CD4-positive, alpha-beta T cell treated with Interleukin-4 for 4 hours (primary cell): ENCODE data around the gene IGFALS.
A peak's percentile ranks its signal among the peaks of the same experiment; 100 is the strongest.

Source experiments
- DNase-seq: peaks from one replicate; pipeline ENCODE4 v3.0.0-alpha.2; 2020

The IGFALS gene

DNA sequence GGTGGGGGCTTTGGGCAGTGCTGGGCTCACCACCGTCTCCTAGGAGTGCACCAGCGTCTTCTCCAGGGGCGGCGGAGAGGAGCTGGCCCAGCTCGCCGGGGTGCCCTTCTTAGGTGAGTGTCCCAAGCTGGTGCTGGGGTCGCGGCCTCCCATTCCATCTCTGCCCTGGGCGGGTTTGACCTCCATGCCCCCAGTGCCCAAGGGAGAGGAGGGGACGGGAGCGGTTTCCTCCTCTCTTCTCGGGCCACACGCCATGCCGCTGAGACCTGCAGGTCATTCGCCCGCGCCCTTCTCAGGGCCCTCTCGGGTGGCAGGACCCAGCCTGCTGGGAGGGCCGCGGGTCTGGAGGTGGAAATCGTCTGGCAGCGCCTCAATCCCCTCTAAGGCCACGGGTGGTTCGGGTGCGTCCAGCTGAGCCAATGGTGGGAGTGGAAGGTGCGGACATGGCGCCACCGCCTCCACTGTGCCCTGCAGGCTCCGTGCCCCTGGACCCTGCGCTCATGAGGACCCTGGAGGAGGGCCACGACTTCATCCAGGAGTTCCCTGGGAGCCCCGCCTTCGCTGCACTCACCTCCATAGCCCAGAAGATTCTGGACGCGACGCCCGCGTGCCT lies 5.3 kb downstream of the IGFALS start:
- no peak for DNase-seq

DNA sequence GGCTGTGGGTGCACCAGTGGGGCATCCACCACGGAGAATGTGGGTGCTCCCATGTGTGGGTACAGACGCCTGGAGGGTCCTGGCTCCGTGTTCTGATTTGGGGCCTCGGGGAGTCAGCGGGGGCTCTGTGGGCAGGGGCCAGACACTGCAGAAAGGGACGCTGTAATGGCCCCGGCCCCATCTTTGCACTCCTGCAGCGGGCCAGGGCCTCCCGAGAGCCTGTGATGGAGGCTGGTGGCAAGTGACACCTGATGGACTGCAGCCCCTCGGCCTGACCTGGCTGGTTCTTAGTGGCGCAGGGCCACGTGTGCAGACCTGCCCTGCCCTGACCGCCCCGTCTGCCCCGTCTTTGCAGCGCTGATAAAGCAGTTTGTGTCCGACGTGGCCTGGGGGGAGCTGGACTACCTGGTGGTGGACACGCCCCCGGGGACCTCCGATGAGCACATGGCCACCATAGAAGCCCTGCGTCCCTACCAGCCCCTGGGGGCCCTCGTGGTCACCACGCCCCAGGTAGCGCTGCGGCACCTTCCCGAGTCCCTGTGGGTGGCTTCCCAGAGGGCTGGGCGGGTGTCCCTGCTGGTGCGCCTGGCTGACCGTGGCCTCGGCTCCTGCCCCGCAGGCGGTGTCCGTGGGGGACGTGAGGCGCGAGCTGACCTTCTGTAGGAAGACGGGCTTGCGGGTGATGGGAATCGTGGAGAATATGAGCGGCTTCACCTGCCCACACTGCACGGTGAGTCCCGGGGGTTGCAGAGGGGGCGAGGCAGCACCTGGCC lies 6.0 kb downstream of the IGFALS start:
- no peak for DNase-seq

DNA sequence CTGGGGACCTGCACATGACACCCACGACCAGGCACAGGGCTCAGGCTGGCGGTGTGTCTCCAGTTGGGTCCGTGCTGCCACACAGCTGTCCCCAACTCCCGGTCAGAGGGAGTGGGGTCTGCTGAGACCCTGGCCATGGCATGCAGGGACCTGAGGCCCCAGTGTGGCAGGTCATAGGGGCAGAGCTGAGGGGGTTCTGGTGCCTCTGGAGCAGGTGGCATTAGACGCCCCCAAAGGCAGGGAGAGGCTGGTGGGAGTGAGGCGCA lies 6.5 kb downstream of the IGFALS start:
- no peak for DNase-seq

DNA sequence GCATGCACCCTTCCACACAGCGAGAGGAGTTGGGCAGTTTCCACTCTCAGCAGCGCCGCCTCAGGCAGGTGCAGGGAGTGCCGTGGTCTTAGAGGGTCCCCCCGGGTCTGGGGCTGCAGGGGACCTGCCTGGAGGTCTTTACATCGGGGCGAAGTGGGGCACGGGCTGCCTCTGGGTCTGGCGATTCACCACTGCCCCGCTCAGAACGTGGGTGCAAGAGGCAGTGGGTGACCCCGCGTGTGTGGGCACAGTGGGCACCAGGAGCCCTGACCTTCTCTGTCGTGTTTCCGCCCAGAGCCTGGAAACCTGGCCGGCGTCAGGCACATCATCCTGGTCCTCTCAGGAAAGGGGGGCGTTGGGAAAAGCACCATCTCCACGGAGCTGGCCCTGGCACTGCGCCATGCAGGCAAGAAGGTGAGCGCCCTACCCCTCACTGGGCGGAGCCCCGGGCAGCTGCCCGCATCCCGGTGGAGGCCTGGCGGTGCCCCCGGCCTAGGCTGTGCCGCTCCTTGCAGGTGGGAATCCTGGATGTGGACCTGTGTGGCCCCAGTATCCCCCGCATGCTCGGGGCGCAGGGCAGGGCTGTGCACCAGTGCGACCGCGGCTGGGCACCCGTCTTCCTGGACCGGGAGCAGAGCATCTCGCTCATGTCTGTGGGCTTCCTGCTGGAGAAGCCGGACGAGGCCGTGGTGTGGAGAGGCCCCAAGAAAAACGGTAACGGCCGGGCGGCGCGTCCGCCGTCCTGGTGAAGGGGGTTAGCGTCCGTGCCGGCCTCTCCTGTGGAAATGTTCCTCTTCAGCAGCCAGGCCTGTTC lies 7.1 kb downstream of the IGFALS start:
- DNase-seq, result no peak

DNA sequence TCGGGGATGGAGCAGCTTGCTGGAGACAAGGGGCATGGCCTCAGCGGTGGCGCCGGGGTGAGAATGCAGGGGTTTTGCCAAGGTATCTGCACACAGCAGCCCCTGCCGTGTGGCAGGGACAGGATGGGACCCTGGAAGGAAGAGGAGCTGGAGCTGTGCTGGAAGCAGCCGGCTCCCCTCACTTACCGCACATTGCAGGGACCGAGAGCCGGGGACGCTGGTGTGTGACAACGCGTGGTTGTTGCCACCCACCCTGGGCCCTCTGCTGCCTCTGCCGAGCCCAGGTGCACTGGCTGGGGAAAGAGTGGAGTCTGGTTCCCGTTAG lies 7.7 kb downstream of the IGFALS start:
- DNase-seq, result no peak

DNA sequence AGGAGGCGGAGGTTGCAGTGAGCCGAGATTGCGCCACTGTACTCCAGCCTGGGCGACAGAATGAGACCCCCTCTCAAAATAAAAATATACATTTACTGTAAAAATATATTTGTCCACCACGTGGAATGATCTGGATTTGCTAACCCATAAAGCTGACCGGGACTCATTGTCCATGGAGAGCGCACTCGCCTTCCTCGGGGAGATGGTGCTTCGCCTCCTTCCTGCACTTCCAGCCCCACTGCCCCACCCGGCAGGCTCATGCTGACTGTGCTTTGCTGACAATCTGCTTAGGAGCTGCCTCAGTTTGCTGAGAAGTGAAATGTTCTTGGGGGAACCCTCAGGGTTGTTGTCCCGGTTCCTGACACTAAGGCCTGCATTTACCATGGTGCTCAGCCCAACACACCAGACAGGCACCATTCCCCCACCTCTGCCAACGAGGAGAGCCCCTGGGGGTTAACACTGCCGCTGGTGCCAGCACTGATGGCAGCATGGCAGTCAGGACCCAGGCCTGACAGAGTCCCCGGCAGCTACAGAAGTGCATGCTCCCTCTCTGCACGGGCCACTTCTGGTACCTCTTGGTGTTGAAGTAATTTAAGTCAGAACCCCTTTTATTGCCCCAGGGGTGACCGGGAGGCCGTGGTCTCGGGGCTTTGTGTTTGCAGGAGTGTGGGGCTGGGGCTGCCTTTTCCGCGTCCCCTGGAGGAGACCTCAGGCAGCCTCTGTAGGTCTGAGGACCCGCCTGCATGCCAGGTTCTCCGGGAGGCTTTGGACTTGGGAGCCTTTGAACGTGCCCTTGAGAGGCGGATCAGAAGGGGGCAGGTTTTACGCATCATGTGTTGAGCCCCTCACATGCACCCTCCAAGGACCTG lies 8.3 kb downstream of the IGFALS start:
- DNase-seq, result no peak

DNA sequence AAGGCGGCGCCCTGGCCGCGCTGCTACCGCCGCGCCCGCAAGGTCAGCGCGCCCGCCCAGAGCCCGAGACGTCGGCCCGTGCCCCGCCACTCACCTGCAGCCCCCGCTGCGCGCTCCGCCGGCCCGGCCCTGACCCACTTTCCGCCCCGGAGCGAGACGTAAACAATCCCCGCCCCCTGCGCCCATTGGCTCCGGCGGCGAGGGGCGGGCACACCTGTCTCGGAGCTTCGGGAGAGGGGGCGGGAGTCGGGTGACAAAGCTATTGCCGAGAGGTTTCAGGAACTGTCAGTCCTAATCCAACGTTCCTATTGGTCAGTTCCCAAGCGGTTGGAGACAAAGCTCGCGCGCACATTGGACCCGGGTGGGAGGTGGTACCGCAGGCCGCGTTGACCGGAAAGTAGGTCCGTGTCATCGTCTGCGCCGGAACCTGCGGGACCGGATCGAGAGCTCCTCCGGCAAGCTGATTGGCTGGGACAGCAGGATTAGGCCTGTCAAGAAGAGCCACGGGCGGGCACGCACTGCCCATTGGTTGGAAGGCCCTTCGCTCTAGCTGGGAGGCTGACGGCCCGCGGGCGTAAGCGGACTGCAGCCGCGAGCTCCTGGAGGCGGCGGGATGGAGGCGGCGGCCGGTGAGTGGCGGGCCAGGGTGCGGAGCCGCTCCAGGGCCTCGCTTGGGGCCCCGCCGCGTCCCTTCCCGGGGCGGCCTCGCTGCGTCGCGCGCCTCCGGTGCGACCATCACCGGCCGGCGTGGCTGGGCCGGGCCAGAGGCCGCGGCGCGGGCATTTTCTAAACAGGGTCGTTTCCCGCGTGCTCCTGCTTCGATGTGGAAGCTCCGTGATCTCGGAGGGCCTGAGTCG lies 10.9 kb downstream of the IGFALS start, which contains the start of the genes NUBP2 and SPSB3:
Gene NUBP2 (plus strand): TSS at position 553 of the 857 bp plus-strand sequence. CDS start 61 bp downstream, at position 614.
Gene SPSB3 (minus strand): TSS at position 164 of the 857 bp plus-strand sequence. CDS start 1,088 bp downstream, outside the sequence.
- peak; percentile 100 for DNase-seq

DNA sequence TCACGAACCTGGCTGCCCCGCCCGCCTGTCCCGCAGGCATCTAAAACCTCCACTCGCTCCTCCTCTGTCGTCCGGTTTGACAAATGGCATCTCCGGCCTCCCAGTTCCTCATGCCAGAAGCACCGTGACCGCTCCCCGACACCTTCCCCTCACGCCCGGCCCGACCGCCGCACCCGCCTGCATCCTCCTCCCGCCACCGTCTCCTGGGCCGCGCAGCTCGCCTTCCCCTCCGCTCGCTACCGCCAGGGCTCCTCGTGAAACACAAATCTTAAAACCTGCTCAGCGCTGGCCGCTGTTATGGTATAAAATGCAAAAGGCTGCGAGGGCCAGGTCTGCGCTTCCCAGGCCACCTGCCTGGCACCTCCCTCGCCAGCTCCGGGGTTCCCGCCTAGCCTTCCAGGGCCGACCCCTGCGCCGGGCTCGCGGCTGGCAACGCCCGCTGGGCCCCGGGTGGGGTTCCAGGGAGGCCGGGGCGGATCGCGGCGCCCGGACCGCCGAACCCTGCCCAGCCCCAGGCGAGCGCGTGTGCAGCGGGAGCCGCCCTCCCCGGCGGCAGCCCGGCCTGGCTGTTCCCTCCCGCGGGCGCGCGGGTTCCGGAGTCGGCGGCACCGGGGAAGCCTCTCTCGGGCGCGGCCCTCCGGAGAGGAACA lies 11.6 kb downstream of the IGFALS start:
- no peak for DNase-seq

DNA sequence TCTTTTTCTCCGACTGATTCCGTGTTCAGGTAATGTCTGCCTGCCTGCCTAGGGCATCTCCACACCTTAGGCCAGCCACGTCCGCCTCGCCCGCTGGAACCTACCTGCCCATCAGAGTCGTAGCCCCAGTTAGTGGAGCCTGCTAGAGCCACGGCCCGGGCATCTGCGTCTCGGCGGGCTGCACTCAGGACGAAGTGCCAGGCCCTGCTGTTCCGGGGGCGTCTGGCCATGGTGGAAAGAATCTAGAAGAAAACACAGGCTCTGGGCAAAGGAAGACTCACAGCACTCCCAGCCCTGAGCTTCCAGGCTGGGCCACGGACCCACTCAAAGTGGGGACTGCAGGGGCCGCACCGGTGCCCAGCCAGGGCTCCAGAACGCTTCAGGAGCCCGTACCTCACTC lies 12.3 kb downstream of the IGFALS start:
- DNase-seq, result no peak

DNA sequence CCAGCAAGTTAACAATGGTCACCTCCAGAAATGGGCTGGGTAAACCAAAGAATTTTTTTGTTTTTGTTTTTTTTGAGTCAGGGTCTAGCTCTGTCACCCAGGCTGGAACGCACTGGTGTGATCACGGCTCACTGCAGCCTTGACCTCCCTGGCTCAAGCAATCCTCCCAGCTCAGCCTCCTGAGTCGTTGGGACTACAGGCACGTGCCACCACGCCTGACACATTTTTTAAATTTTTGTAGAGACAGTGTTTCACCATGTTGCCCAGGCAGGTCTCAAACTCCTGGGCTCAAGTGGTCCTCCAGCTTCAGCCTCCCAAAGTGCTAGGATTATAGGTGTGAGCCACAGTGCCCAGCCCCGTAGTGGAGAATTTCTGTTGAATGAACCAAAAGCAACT lies 12.8 kb downstream of the IGFALS start:
- DNase-seq, result no peak

DNA sequence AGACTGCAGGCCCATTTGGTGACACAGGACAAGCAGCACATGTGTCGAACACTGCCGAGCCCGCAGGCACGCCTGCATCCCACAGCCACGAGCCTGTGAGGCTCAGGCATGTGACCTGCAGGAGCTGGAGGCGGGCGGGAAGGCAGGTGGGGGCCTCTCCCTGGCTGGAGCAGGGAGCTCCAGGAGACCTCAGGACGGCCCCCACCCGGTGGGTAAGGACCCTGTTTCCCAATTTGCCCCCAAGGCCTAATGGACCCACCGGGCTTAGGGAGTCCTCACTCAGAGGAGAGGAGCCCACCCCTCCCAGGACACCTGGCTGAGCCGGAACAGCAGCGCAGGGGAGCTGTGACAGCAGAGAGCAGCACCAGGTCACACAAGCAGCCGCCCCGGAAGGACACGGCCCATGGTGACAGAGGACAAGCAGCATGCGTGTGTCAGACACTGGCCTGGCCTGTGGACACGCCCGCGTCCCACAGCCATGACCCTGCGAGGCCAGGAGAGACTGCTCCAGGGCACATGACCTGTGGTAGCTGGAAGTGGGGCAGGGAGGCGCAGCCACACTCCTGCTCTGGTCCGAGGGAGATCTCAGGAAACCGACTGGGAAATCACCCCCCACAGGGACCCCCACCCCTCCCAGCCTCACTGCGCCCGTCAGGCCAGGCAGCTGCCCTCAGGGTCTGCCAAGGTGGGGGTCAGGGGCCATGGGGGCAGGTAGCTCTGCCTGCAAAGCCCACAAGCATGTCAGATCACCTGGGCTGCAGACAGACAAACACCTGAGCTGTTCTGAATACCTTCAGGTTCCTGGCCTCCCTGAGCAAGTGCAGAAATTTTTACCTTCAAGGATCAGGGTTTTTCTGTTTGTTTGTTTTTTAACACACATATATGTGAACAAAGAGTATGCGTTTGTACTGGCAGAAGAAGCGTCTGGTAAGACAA lies 13.5 kb downstream of the IGFALS start:
- DNase-seq, result no peak

DNA sequence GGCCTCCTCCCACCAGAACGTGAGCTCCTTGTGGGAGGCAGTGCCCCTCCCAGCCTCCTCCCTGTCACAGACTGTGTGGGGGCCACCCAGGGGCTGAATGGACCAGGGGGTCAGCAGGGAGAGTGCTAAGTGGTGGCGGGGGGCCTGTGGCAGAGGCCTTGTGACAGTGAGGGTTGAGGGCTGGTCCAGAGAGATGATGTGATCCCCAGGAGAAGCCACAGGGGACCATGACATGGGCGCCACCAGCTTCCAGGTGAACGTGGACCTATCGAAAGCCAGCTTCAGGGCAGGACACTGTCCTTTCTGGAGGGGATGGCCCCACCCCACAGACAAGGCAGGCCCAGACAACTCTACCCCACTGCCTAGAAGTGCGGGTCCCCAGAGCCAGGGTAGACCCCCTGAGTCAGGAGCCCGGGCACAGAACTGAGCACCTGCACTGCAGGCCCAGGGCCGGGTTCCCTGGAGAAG lies 14.2 kb downstream of the IGFALS start:
- no peak for DNase-seq

DNA sequence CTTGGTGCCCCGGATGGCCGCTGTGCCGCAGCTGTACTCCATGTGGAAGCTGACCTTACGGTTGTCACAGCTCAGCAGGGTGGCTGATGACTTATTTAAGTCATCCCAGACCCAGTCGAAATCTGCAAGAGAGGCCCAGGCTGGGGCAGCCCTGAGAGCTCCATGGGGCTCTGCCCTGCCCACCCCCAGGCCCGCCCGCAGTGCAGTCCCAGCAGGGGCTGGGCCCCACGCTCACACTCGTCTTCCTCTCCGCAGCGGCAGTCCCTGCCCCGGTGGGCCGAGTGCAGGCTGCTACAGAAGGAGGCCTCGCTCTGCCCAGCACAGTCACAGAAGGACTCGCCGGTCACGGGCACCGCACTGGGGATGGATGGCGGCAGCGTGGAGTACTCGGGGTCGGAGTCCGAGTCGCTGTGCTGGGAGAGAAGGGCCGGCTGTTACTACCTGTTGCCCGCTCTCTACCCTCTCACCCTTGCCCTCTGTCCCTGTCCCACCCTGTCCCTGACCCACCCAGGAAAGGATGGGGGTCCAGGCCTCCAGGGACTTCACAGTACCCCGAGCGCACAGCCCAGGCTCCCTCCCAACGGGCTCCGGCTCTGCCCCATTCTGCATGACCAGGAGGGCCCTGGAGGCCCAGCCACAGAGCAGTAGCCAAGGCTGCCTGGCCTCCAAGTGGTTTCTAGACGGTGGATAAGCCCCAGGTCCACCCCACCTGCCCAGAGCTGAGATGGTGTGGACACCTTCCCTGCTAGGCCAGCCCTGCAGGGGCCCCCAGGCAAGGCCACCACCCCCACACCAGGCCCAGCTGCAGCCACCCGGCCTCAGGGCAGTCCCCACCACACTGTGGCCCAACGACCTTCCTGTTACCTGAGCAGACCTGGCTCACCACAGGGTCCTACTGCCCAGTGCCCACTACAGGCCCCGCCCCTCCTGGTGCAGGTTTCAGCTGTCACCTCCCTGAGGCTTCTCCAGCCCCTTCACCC lies 15.0 kb downstream of the IGFALS start:
- DNase-seq, result no peak

DNA sequence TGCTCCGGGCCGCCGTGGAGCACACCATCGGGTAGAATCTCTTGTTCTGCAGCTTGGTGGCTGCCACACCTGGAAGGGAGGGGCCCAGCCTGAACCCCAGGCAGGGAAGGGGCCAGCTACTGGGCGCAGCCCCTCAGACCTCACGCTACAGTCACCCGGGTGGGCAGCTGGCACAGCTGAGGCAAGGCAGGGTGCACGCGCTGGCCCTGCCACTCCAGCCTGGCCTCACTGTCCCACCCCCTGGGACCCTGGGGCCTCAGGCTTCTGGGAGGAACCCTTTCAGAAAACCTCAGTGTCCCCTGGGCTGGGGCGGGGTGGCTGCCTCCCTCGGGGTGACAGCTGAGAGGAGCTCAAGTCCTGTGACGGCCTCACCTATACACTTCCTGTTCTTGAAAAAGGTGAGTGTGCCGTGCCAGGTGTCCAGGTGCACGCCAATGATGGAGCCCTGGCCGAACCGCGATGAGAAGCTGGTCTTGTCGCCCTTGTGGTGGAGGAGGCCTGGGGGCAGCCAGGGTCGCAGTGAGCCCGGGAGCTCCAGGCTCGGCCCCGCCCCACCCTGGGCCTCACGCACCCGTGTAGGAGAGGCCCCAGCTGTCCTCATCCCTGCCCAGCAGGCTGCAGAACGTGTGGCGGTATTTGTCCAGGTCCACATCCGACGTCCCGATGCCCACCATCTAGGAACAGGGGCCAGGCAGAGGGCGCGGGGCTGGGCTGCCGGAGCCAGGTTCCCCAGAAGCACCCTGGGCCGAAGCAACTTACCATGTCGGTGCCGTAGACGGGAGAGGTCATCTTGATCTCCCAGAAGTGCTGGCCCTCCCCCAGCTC lies 15.9 kb downstream of the IGFALS start:
- no peak for DNase-seq

DNA sequence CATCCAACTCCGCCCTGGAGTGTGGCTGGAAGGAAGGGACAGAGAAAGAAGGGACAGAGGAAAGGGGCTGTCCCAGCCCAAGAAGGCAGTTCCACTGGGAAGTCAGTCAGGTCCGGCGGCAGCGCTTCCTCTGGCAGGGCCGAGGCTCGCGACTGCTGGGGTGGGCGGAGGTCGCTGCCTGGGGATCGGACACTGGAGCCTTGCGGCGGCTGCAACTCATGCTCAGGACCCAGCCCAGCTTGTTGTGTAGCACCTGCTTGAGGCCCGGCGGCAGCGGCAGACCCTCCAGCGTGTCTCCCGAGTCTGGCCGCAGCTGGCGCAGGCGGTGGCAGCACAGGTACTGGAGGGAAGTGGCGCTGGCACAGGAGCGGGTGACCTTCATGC lies 16.5 kb downstream of the IGFALS start:
- DNase-seq, result no peak

DNA sequence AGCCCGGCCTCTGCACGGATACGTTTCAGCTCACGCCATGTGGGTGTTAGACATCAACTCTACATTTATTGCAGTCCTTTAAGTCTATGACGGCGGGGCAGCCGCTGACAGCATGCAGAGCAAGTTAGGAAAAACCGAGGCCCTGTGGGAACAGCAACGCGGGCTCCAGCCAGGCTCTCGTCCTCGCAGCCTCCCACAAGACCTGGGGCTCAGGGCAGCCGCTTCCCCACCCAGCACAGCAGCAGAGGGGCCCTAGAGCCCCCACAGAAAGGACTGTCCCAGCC lies 16.9 kb downstream of the IGFALS start:
- DNase-seq, result no peak

DNA sequence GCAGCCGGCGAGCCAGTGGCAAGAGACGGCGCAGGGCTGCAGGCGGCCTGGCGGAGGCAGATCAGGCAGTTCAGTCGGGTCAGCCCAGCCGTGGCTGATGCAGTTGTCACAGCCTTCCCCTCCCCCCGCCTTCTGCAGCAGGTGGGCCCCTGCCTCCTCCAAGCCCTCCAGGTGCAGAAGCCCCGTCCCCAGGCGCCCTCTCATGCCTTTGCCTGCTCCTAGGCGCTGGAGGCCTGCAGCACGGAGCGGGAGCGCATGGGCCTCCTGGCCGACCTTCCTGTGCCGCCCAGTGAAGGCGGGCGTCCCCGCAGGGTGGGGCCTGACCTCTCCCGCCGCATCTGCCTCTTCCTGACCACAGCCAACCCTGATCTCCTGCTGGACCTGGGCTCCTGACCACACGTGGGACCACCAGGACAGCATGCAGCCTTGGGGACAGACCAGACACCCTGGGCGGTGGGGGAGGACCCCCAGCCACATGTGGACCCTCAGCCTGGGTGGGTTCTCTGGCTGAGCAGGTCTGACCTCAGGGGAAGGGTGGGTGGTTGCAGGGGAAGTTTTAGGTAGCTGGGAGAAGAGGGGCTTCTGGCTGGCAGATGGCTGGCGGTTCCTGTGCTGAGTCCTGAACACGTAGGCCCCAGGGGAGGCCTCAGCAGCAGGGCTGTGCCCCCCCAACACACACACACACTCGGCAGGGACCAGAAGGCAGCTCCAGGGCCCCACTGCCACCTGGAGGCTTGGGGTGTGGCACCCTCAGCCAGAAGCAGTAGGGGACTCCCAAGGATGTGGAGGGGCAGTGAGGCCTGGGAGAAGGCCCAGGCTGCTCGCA lies 17.4 kb downstream of the IGFALS start:
- no peak for DNase-seq
